Caki2 (cell line): ENCODE measurements around the gene CASZ1. TPM values are rescaled to one million over a fixed set of nuclear protein-coding genes. Genes with fewer than 3 reads are reported as not detected.

Experiments
- DNase-seq: peaks from one replicate; pipeline ENCODE4 v3.0.0-alpha.2; 2015; ENCODE audit warnings: low read depth
- in situ Hi-C: cut with HindIII; loops from 2 replicates; pipeline ENCODE4 v1.10.0; 2016; ENCODE audit warnings: low sequenced_read_pairs, low pct_unique_long_range_greater_than_20kb, mixed read lengths
- total RNA-seq: library from RNA; depleted of rRNA; stranded (reverse); fragments of >200 nt; shearing (Covaris generic); gene quantifications from 2 replicates; pipeline ENCODE4 v1.2.3, GENCODE V29; 2014; ENCODE audit warnings: low replicate concordance

The CASZ1 gene
- total RNA-seq, 1 experiment from 2014 or later, result 3.7 TPM

- DNase-seq, result no peak
- in situ Hi-C loops, result no loop called here
Measured at GRCh38 chr1:10802944-10803715, 6.7 kb upstream of the CASZ1 start.

DNA sequence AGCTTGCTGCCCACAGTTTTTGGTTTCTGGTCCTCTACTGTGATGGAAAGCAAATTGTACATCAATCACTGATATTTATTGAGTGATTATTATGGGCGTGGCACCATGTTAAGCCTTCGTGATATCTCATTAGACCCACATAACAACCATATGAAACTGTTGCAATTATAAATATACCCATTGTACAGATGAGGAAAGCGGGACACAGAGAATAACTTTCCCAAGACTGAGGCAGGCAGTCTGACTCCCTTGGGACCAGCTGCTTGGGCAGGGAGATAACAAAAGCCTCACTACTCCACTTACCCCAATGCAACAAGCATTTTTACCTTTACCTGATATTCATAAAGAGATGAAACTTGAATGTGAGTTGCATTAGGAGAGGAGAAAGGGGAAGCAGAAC, 4.3 kb upstream of the CASZ1 start:
- in situ Hi-C loops, result no loop called here
- DNase-seq, result no peak

DNA sequence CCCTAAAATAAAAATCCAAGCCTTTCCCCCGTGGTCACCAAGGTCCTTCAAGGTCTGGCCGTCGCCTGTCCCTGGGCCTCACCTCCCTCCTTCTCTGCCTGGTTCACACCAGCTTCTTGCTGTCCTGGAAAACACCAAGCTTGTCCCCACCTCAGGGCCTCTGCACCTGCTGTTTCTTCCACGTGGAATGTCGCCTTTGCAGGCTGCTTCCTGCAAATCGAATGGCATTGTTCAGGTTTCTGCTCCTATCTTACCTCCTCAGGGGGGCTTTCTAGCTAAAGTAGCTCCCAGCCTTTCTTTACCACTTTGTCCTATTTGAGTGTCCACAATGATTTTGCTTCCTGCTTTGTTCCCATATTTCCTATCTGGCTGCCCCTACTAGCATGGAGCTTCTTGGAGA, 3.3 kb upstream of the CASZ1 start:
- DNase-seq, result no peak
- in situ Hi-C loops, result no loop called here

- DNase-seq, result peak; percentile 12
- in situ Hi-C loops, result no loop called here
Measured at GRCh38 chr1:10795276-10796021, 997 bp downstream of the CASZ1 start.

GRCh38 chr1:10794724-10795275, 1.6 kb downstream of the CASZ1 start:
- no peak for DNase-seq
- in situ Hi-C loops, result no loop called here

DNA sequence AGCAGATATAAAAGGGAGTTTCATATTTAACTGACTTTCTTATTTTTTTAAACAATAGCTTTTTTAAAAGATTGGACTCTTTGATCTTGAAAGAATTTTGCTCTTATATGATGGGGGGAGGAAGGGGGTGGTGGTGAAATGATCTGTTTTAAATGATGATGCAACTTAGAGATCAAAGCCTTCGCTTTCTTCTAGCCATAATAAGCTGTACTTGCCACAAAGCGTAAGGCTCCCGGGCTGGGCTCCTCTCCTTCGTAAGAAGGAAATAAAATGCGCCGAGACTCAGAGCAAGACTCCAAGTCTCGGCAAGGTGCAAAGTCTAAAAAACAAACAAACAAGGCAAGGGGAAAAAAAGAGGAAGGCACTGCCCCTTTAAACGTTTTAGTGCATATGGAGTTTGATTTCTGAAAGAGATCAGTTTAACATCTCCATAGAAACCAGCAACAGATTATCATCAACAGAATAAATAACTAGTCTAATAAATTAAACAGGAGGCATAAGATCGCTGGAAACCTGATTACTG, 3.3 kb downstream of the CASZ1 start:
- in situ Hi-C loops, result no loop called here
- DNase-seq, result peak; percentile 44

- DNase-seq, result no peak
- in situ Hi-C loops, result no loop called here
Measured at GRCh38 chr1:10791105-10791951, 5.1 kb downstream of the CASZ1 start.

DNA sequence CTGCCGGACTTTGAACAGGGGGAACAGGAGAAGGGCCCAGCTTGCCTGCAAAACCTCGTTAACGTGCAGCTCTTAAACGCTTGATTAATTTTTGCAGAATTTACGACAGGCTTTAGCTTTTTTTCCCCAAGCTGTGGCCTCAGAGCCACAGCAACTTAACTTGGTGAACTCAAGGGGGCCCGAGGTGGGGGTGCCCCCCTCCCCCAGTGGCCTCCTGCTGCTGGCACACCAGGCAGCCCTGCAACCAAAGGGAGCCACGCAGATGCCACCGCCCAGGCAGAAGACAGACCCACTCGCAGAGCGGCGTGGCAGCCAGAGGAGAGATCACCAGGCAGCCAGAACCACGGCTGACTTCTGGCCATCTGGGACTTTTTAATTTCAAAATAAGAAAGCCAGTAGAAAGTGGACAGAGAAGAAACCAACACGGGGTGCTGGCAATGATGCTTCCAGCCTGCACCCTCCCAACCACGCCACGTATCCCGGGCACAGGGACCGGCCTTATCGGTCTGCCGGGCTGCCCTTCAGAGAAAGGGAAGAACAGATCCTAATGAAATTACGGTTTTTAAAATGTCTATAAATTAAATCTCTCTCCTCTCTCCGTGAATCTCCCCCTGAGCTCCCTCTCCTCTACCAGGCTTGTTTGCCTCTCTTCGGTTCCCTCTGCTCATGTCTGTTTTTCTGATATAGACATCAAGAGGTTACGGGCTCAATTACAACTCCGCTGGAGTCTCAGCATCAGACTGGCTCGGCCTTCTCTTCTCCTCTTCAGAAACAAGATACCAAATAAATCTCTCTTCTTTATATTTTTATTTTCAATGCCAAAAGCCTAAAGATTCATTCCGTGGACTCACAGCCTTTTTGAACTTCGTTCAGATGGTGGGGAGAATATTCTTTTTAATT, 6.4 kb downstream of the CASZ1 start:
- no peak for DNase-seq
- in situ Hi-C loops, result no loop called here

- in situ Hi-C loops, result no loop called here
- no peak for DNase-seq
Measured at GRCh38 chr1:10789047-10789791, 7.2 kb downstream of the CASZ1 start.

DNA sequence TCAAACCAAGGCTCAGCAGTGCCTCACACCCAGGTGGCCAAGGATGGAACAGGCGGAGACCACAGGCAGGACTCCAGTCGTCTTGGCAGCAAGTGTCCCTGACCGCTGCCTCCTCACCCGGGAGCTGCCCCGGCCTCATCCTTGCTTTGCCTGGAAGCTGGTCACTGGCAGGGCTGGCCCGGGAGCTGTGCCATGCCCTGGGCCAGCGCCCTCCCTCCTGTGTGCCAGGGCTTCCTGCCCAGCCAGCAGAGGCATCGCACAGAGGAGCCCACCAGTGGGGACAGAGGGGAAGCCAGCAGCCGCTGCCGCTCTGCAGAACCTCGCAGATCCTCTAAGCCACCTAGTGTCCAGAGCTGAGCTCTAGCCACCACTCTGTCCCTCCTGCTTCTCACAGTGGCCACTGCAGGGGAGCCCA, 7.8 kb downstream of the CASZ1 start:
- in situ Hi-C loops, result no loop called here

DNA sequence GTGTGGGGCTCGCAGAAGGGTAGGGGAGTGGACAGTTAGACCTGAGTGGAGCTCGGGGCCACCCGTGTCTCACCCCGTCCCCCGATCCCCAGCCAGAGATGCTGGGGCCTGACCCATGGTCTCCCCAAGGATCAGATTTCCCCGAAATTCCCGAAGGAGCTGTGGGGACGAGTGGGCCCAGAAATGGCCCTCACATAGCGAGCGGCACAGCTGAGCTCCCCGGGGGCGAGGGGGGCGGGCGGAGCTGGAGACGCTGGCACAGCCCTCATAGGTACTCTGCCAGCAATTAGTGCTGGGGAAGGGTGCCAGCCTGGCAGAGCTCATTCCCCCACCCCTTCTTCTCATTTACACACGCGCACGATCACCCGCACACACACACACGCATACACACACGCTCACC, 9.2 kb downstream of the CASZ1 start:
- in situ Hi-C loops, result no loop called here

More for the DNA sequence above, 7.8 kb downstream of the CASZ1 start:
- DNase-seq, result peak; percentile 17

DNA sequence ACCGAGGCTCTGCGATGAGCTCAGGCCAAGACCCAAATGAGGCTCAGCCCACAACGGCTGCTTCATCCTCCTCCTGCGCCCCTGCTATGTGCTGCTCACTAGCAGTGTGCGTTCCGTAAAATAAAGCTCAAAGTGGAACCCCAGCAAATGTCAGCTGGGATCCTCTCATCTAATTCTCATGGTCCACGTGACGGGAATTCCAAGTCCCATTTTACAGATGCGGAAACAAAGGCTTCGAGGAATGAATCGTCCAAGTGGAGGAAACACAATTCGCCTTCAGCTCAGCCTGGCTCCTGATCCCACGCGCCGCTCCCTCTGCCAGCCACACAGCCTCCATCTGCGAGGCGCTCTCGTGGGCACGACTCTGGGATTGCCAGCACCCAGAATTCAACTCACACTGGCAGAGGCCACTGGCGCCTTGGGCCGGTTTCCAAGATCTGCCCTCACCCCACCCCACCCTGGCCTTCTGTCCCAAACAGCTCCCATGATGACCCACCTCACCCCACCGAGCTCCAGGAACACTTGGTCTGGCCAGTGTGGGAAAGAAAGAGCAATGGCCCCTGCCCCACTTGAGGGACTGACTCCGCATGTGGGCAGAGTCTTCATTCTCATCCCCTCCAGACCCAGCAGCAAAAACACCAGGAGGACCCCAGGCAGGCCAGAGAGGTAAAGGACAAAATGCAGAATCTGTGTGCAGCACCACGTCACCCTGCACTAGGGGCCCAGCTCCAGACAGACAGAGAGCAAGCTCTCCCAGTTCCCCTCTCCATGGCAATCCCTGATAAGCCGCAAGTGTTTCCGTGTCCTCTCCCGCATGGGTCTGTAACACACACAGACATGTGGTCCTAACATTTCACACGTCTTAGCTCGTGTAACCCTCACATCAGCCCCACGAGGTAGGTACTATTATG, 10.5 kb downstream of the CASZ1 start:
- DNase-seq, result no peak
- in situ Hi-C loops, result no loop called here

More for the DNA sequence above, 9.2 kb downstream of the CASZ1 start:
- no peak for DNase-seq

- in situ Hi-C loops, result no loop called here
- DNase-seq, result no peak
Measured at GRCh38 chr1:10784998-10785727, 11.3 kb downstream of the CASZ1 start.

GRCh38 chr1:10782491-10783244, 13.8 kb downstream of the CASZ1 start:
- no peak for DNase-seq
- in situ Hi-C loops, result no loop called here

DNA sequence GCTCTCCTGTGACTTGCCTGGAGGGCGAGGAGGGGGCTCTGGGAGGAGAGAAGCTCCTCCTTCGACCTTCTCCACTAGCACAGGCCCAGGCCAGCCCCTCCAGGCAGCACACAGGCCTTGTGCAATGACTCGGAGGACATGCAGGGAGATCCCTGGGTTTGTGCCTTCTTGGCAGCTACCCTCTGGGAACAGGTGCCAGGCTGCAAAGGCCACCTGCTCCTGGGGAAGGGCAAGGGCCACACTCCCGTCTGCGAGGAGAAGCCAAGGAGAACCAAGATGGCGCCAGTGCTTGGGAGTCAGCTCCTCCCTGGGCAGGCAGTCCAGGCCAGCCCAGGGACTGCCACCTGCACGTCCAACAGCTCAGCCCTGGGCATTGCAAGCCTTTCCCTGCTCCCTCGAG, 15.3 kb downstream of the CASZ1 start:
- in situ Hi-C loops, result no loop called here

More for the DNA sequence above, 15.3 kb downstream of the CASZ1 start:
- DNase-seq, result no peak
